ENCODE measurements around the gene CEP57L1.
"Not testable (repeated sequence)": the region's sequence is repeated elsewhere in the genome, so short reads cannot be mapped to it uniquely, and the experiment has no call there.

CEP57L1 gene

GRCh38 chr6:109167562-109167961, 72.3 kb downstream of the CEP57L1 start:
- no peak overlapping the region for H3K4me3 ChIP-seq (ENCODE audit: low read depth, low read length)

- no peak overlapping the region for H3K4me3 ChIP-seq (ENCODE audit: low read depth, low read length)
Measured at GRCh38 chr6:109170333-109170732, 75.0 kb downstream of the CEP57L1 start.

- no peak overlapping the region for H3K4me3 ChIP-seq (ENCODE audit: low read depth, low read length)
Measured at GRCh38 chr6:109172101-109172746, 76.9 kb downstream of the CEP57L1 start.

- no peak overlapping the region for H3K4me3 ChIP-seq (ENCODE audit: low read depth, low read length)
Measured at GRCh38 chr6:109174916-109175315, 79.6 kb downstream of the CEP57L1 start.

- H3K4me3 ChIP-seq (ENCODE audit: low read depth, low read length): no peak overlapping the region
Measured at GRCh38 chr6:109178921-109179320, 83.6 kb downstream of the CEP57L1 start.

- H3K4me3 ChIP-seq (ENCODE audit: low read depth, low read length): no peak overlapping the region
Measured at GRCh38 chr6:109179507-109179906, 84.2 kb downstream of the CEP57L1 start.

GRCh38 chr6:109182578-109182977, 87.3 kb downstream of the CEP57L1 start:
- H3K4me3 ChIP-seq (ENCODE audit: low read depth, low read length): no peak overlapping the region

- no peak overlapping the region for H3K4me3 ChIP-seq (ENCODE audit: low read depth, low read length)
Measured at GRCh38 chr6:109183109-109183650, 87.9 kb downstream of the CEP57L1 start.

- H3K4me3 ChIP-seq (ENCODE audit: low read depth, low read length): no peak overlapping the region
Measured at GRCh38 chr6:109184638-109185037, 89.3 kb downstream of the CEP57L1 start.

- H3K4me3 ChIP-seq (ENCODE audit: low read depth, low read length): no peak overlapping the region
Measured at GRCh38 chr6:109186012-109186411, 90.7 kb downstream of the CEP57L1 start.

- no peak overlapping the region for H3K4me3 ChIP-seq (ENCODE audit: low read depth, low read length)
Measured at GRCh38 chr6:109187399-109188114, 92.2 kb downstream of the CEP57L1 start.

- no peak overlapping the region for H3K4me3 ChIP-seq (ENCODE audit: low read depth, low read length)
Measured at GRCh38 chr6:109188115-109188411, 92.8 kb downstream of the CEP57L1 start.

GRCh38 chr6:109191368-109191767, 96.1 kb downstream of the CEP57L1 start:
- H3K4me3 ChIP-seq (ENCODE audit: low read depth, low read length): not testable (repeated sequence)

GRCh38 chr6:109192865-109193264, 97.6 kb downstream of the CEP57L1 start:
- H3K4me3 ChIP-seq (ENCODE audit: low read depth, low read length): no peak overlapping the region

- H3K4me3 ChIP-seq (ENCODE audit: low read depth, low read length): no peak overlapping the region
Measured at GRCh38 chr6:109194880-109195279, 99.6 kb downstream of the CEP57L1 start.

GRCh38 chr6:109197061-109197460, 101.8 kb downstream of the CEP57L1 start:
- no peak overlapping the region for H3K4me3 ChIP-seq (ENCODE audit: low read depth, low read length)

GRCh38 chr6:109202409-109203264, 107.3 kb downstream of the CEP57L1 start:
- no peak overlapping the region for H3K4me3 ChIP-seq (ENCODE audit: low read depth, low read length)

- H3K4me3 ChIP-seq (ENCODE audit: low read depth, low read length): no peak overlapping the region
Measured at GRCh38 chr6:109204511-109204910, 109.2 kb downstream of the CEP57L1 start.

GRCh38 chr6:109212683-109213082, 117.4 kb downstream of the CEP57L1 start:
- no peak overlapping the region for H3K4me3 ChIP-seq (ENCODE audit: low read depth, low read length)
